HG03159 (cell line): ENCODE measurements around the gene PUM2.

ENCODE experiments used
- ATAC-seq: cut with Tn5 transposase; IDR thresholded peaks from one replicate; pipeline ENCODE4 v1.9.1; 2021; ENCODE audit warnings: mild to moderate bottlenecking, moderate library complexity; ENCODE audit not compliant: unreplicated experiment

PUM2 gene

GRCh38 chr2:20346565-20347381, 3.9 kb downstream of the PUM2 start:
- ATAC-seq: no peak

GRCh38 chr2:20343128-20343527, 7.5 kb downstream of the PUM2 start:
- ATAC-seq: no peak

- no peak for ATAC-seq
Observed at GRCh38 chr2:20339012-20339411, 11.6 kb downstream of the PUM2 start.

GRCh38 chr2:20334605-20335203, 15.9 kb downstream of the PUM2 start:
- ATAC-seq: no peak

GRCh38 chr2:20333738-20334137, 16.9 kb downstream of the PUM2 start:
- peak; percentile 47 for ATAC-seq

GRCh38 chr2:20330192-20330591, 20.5 kb downstream of the PUM2 start:
- no peak for ATAC-seq

GRCh38 chr2:20327370-20327769, 23.3 kb downstream of the PUM2 start:
- no peak for ATAC-seq

- peak; percentile 55 for ATAC-seq
Observed at GRCh38 chr2:20326163-20326780, 24.4 kb downstream of the PUM2 start.

- no peak for ATAC-seq
Observed at GRCh38 chr2:20322527-20323300, 27.9 kb downstream of the PUM2 start.

GRCh38 chr2:20317690-20318089, 33.0 kb downstream of the PUM2 start:
- no peak for ATAC-seq

GRCh38 chr2:20317197-20317596, 33.4 kb downstream of the PUM2 start:
- no peak for ATAC-seq

- no peak for ATAC-seq
Observed at GRCh38 chr2:20314562-20315501, 35.8 kb downstream of the PUM2 start.

- ATAC-seq: no peak
Observed at GRCh38 chr2:20313659-20314058, 37.0 kb downstream of the PUM2 start.

- no peak for ATAC-seq
Observed at GRCh38 chr2:20309001-20309400, 41.6 kb downstream of the PUM2 start.

GRCh38 chr2:20307311-20307710, 43.3 kb downstream of the PUM2 start:
- ATAC-seq: no peak

GRCh38 chr2:20304411-20304810, 46.2 kb downstream of the PUM2 start:
- no peak for ATAC-seq

GRCh38 chr2:20303966-20304365, 46.7 kb downstream of the PUM2 start:
- no peak for ATAC-seq

- no peak for ATAC-seq
Observed at GRCh38 chr2:20302019-20302418, 48.6 kb downstream of the PUM2 start.

GRCh38 chr2:20300656-20301055, 50.0 kb downstream of the PUM2 start:
- ATAC-seq: no peak

GRCh38 chr2:20299113-20299512, 51.5 kb downstream of the PUM2 start:
- no peak for ATAC-seq
